Bronchial epithelial cell (primary cell): ENCODE results near the gene PHF21B. TPM values are rescaled to one million over a fixed set of nuclear protein-coding genes. Genes with fewer than 3 reads are reported as not detected.

Experiments
- DNase-seq: peaks from one replicate; pipeline ENCODE4 v3.0.0-alpha.2; 2010; ENCODE audit warnings: low read depth
- FAIRE-seq: peaks from 2 replicates; lab custom pipeline; 2011; peaks lifted over from hg19 to GRCh38; lab: Jason Lieb, UNC
- H3K27me3 ChIP-seq: 2 replicates; pipeline ENCODE4 v1.5.1; 2011; ENCODE audit warnings: low read length; ENCODE audit not compliant: control insufficient read depth, insufficient read depth
- H3K36me3 ChIP-seq: 2 replicates; pipeline ENCODE4 v1.5.1; 2011; ENCODE audit warnings: low read length; ENCODE audit not compliant: control insufficient read depth, insufficient read depth
- H3K4me3 ChIP-seq: 2 replicates; pipeline ENCODE4 v1.5.1; 2011; ENCODE audit warnings: mild to moderate bottlenecking, low read depth, low read length, control low read depth
- CTCF ChIP-seq: IDR thresholded peaks from 2 replicates; pipeline ENCODE4 v1.5.1; 2011; ENCODE audit warnings: mild to moderate bottlenecking, moderate library complexity, low read length, control low read depth, inconsistent platforms; ENCODE audit not compliant: insufficient read depth, severe bottlenecking
- total RNA-seq: library from RNA; depleted of rRNA; stranded (reverse); fragments of >200 nt; gene quantifications from 2 replicates; pipeline ENCODE4 v1.2.1, GENCODE V29; 2014

The PHF21B gene
- total RNA-seq, 1 donor from 2014 or later, result not detected

GRCh38 chr22:44942979-44943700 lies 66.7 kb downstream of the PHF21B start:
- TF ChIP-seq CTCF, result no peak
- H3K36me3 ChIP-seq, result no peaks in the 10 kb centered on the region
- no peak overlapping the region for H3K4me3 ChIP-seq
- FAIRE-seq (no peak), DNase-seq (no peak)
- peaks cover 2% of the 10 kb centered on the region for H3K27me3 ChIP-seq

- Histone ChIP-seq H3K4me3 (no peak overlapping the region), H3K27me3 (peaks cover 2% of the 10 kb centered on the region), H3K36me3 (no peaks in the 10 kb centered on the region)
- DNase-seq (no peak), FAIRE-seq (no peak)
- TF ChIP-seq CTCF, result no peak
Observed at GRCh38 chr22:44942056-44942455, 67.7 kb downstream of the PHF21B start.

GRCh38 chr22:44941207-44941606 lies 68.6 kb downstream of the PHF21B start:
- Histone ChIP-seq H3K27me3 (peaks cover 2% of the 10 kb centered on the region), H3K4me3 (no peak overlapping the region), H3K36me3 (no peaks in the 10 kb centered on the region)
- no peak for TF ChIP-seq CTCF
- FAIRE-seq, result no peak
- DNase-seq, result no peak

GRCh38 chr22:44940130-44940529 lies 69.7 kb downstream of the PHF21B start:
- TF ChIP-seq CTCF, result no peak
- peaks cover 2% of the 10 kb centered on the region for H3K27me3 ChIP-seq
- no peak overlapping the region for H3K4me3 ChIP-seq
- no peak for FAIRE-seq
- DNase-seq, result no peak
- H3K36me3 ChIP-seq, result no peaks in the 10 kb centered on the region

- H3K4me3 ChIP-seq, result no peak overlapping the region
- no peak for FAIRE-seq
- H3K36me3 ChIP-seq, result no peaks in the 10 kb centered on the region
- no peak for TF ChIP-seq CTCF
- H3K27me3 ChIP-seq, result no peaks in the 10 kb centered on the region
- DNase-seq, result no peak
Observed at GRCh38 chr22:44939451-44939850, 70.4 kb downstream of the PHF21B start.

GRCh38 chr22:44938886-44939285 lies 70.9 kb downstream of the PHF21B start:
- Histone ChIP-seq H3K4me3 (no peak overlapping the region), H3K36me3 (no peaks in the 10 kb centered on the region), H3K27me3 (no peaks in the 10 kb centered on the region)
- FAIRE-seq (peak; percentile 36), DNase-seq (no peak)
- TF ChIP-seq CTCF, result no peak
